GM20000 (cell line): ENCODE results near the gene WWOX.

Source experiments
- DNase-seq: peaks from one replicate; pipeline ENCODE4 v3.0.0; 2012; ENCODE audit warnings: low spot score
- TF ChIP-seq, protein P1 (sequence below): IDR thresholded peaks from 2 replicates; pipeline ENCODE4 v1.5.1; 2012; ENCODE audit warnings: mild to moderate bottlenecking, control low read depth; ENCODE audit errors: extremely low read depth, missing control alignments

WWOX gene

GRCh38 chr16:78522327-78522726, 422.9 kb downstream of the WWOX start:
- no peak for DNase-seq
- TF ChIP-seq, protein P1, sequence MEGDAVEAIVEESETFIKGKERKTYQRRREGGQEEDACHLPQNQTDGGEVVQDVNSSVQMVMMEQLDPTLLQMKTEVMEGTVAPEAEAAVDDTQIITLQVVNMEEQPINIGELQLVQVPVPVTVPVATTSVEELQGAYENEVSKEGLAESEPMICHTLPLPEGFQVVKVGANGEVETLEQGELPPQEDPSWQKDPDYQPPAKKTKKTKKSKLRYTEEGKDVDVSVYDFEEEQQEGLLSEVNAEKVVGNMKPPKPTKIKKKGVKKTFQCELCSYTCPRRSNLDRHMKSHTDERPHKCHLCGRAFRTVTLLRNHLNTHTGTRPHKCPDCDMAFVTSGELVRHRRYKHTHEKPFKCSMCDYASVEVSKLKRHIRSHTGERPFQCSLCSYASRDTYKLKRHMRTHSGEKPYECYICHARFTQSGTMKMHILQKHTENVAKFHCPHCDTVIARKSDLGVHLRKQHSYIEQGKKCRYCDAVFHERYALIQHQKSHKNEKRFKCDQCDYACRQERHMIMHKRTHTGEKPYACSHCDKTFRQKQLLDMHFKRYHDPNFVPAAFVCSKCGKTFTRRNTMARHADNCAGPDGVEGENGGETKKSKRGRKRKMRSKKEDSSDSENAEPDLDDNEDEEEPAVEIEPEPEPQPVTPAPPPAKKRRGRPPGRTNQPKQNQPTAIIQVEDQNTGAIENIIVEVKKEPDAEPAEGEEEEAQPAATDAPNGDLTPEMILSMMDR = no peak

DNA sequence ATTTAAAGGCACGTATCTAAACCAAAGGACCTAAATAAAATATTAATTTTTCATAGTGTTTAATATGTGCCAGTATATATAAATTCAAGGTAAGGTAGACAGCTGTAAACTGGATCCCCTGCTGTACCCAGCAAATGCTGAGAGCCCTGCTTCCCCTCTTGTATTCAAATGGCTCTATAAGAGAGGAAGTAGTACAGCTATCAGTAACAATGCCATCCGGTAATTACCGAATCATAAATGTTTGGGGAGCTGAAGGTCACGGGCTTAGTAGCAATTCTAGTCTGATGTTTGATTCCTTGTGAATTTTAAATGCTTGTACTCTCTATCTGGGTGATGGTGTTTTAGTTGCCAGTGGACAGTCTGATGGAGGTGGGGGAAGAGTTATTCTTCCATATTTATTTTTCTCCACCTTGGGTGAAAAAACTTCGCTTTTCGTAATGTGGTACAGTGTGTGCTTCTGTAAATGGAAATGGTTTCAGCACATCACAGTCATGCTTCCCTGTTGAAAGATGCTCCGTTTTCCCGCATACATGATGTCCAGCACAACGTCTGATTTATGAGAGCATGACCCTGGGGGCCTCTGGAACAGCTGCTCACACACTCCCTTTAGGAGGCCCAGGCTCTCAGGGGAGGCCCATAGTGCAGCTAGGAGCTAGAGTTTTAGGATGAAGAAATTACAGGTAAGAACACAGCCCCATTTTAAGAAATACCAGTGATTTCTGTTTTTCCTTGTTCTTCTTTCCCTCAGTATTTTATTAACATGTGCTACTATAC, 423.9 kb downstream of the WWOX start:
- TF ChIP-seq, protein P1 = no peak
- DNase-seq = no peak

GRCh38 chr16:78524066-78524595, 424.7 kb downstream of the WWOX start:
- DNase-seq = no peak
- TF ChIP-seq, protein P1 = no peak

DNA sequence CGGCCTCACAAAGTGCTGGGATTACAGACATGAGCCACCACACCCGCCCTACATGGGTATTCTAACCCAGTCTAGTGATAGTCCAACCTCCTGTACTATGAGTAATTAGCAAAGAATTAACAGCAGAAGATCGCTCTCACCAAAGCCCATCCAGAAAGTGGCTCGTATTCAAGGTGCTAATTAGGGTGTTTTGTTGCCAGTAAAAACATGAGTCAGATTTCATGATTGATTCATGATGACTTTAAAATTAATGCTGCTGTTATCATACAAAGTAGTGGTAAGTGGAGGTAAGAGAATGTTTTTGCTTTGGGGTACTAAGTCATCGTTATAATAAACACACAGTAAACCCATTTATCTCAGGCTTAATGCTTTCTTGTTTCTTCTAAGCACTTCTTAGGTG, 428.8 kb downstream of the WWOX start:
- DNase-seq = no peak
- TF ChIP-seq, protein P1 = no peak

GRCh38 chr16:78529881-78530280, 430.4 kb downstream of the WWOX start:
- DNase-seq = no peak
- TF ChIP-seq, protein P1 = no peak

DNA sequence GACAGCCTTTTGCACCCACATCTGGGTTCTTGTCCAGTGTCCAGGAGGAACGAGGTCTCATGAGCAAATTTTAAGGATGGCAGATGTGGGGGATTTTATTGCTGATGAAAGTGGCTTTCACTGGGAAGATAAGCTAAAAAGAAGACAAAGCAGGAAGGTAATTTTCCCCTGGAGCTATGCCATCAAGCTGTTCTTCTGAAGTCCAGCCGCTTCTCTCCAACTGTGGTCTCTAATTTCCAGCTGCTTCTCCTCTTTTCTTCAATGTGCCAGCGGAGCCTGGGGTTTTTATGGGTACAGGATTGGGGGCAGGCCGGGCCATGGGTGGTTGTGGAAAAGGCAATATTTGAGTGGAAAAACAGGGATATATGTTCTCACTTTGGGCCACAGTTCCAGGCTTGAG, 430.8 kb downstream of the WWOX start:
- no peak for DNase-seq
- TF ChIP-seq, protein P1 = no peak

DNA sequence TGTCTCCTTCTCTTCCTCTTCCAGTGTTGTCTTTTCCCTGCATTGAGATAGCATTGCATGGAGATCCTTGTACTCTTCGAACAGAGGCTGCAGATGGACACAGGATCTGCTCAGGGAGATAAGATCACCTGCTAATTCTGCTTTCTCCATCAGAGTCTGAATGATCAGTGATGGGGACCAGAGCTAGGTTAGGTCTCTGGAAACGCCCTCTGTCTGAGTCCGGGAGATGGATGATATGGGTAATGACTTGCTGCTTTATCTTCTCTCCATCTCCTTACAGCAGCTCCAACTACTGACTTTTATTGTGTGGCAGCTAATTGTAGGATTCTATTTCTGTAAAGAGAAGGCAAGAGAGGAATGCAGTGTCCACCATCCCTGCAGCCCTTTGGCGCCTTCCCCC, 435.6 kb downstream of the WWOX start:
- no peak for DNase-seq
- TF ChIP-seq, protein P1 = no peak
